DND-41 (cell line): ENCODE results near the gene PRPF6.

Experiments
- ATAC-seq: fragments of 200-7000 bp; cut with Tn5 transposase; 3 replicates; pipeline ENCODE4 v1.9.1; 2021; ENCODE audit warnings: low read depth; ENCODE audit not compliant: insufficient read depth
- DNase-seq: peaks from one replicate; pipeline ENCODE4 v3.0.0-alpha.2; 2020
- H2AFZ ChIP-seq: 2 replicates; pipeline ENCODE4 v1.6.0; 2012; ENCODE audit warnings: low read depth, low read length
- H3K27ac ChIP-seq: 2 replicates; pipeline ENCODE4 v1.5.1; 2012; ENCODE audit warnings: low read length, inconsistent platforms
- H3K27me3 ChIP-seq: fragments of 200-600 bp; sonication (generic); 2 replicates; pipeline ENCODE4 v1.6.0; 2012; ENCODE audit warnings: low read length, mild to moderate bottlenecking, inconsistent platforms; ENCODE audit not compliant: insufficient read depth, poor library complexity
- H3K36me3 ChIP-seq: 2 replicates; pipeline ENCODE4 v1.5.1; 2012; ENCODE audit warnings: low read length, inconsistent platforms; ENCODE audit not compliant: insufficient read depth
- H3K4me1 ChIP-seq: 2 replicates; pipeline ENCODE4 v1.5.1; 2012; ENCODE audit warnings: mild to moderate bottlenecking, low read length; ENCODE audit not compliant: insufficient read depth
- H3K4me2 ChIP-seq: 2 replicates; pipeline ENCODE4 v1.6.0; 2012; ENCODE audit warnings: mild to moderate bottlenecking, moderate library complexity, low read length, inconsistent platforms; ENCODE audit not compliant: insufficient read depth
- H3K4me3 ChIP-seq, 2 experiments: fragments of 200-600 bp in 1 of 2; shearing (Covaris generic) in 1 of 2; 2 replicates each; pipeline ENCODE4 v1.5.1; 2012 to 2016; ENCODE audit warnings: inconsistent platforms in 2 of 2, low read length in 2 of 2, mild to moderate bottlenecking in 2 of 2, low read depth in 1 of 2, moderate library complexity in 1 of 2
- H3K79me2 ChIP-seq: 2 replicates; pipeline ENCODE4 v1.6.0; 2012; ENCODE audit warnings: low read length, inconsistent platforms; ENCODE audit not compliant: insufficient read depth
- H3K9ac ChIP-seq: 2 replicates; pipeline ENCODE4 v1.6.0; 2012; ENCODE audit warnings: low read depth, mild to moderate bottlenecking, inconsistent platforms, low read length, moderate library complexity
- H3K9me3 ChIP-seq: 2 replicates; pipeline ENCODE4 v1.5.1; 2012; ENCODE audit warnings: low read length, moderate library complexity, mild to moderate bottlenecking, inconsistent platforms; ENCODE audit not compliant: insufficient read depth, severe bottlenecking
- H4K20me1 ChIP-seq: 2 replicates; pipeline ENCODE4 v1.6.0; 2012; ENCODE audit warnings: low read length; ENCODE audit not compliant: insufficient read depth
- CTCF ChIP-seq: IDR thresholded peaks from 2 replicates; pipeline ENCODE4 v1.5.1; 2012; ENCODE audit warnings: borderline replicate concordance, low read length, moderate library complexity, mild to moderate bottlenecking; ENCODE audit not compliant: poor library complexity, severe bottlenecking; ENCODE audit errors: extremely low read depth
- EZH2 ChIP-seq: IDR thresholded peaks from 3 replicates; pipeline ENCODE4 v1.6.1; 2012; ENCODE audit warnings: borderline replicate concordance, low read depth, mild to moderate bottlenecking, moderate library complexity, low read length, inconsistent platforms; ENCODE audit not compliant: severe bottlenecking

The PRPF6 gene

DNA sequence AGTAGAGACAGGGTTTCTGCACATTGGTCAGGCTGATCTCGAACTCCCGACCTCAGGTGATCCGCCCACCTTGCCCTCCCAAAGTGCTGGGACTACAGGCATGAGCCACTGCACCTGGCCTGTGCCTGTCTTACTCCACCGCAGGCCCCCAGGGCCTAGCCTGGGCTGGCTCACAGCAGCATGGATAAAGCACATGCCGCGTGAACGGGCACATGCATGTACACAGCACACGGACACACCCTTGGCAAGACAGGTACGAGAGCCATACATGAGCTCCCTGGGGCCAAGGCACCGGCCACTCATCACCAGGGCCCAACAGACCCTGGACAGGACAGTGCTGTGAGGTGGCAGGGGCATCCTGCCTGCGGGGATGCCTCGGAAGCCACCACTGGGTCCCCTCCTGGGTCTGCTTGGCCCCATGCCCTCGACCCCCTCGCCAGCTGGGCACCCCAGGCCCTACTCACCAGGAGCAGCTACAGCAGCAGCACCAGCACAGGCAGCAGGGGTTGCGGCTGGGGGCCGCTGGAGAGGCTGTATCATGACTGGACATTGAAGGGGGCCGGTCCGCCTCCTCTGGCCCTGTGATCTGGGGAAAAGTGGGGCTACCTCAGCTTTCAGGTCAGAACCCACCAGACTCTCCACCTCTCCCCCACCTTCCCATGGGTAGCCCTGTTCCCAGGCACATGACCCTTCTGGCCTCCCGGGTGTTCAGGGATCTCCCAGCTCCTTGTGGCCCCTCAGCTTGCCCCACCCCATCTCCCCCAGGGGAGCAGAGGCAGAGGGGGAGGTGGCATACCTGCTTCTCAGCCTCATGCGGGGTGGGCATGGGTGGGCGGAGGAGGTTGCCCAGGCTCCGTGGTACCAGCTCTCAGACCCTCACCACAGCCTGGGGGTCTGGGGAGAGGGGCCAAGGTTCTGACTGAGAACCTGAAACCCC, 95.4 kb downstream of the PRPF6 start:
- Histone ChIP-seq H2AFZ (no peak overlapping the region), H3K4me1 (peaks cover 23% of the 10 kb centered on the region), H3K9me3 (no peaks in the 10 kb centered on the region), H3K4me2 (no peak overlapping the region), H3K9ac (no peak overlapping the region), H3K36me3 (peaks cover 36% of the 10 kb centered on the region), H3K79me2 (peaks cover 12% of the 10 kb centered on the region), H3K27ac (no peak overlapping the region), H3K27me3 (no peaks in the 10 kb centered on the region), H3K4me3 (no peak overlapping the region), H4K20me1 (peaks cover 29% of the 10 kb centered on the region)
- ATAC-seq = no peak
- no peak for DNase-seq
- TF ChIP-seq CTCF = no peak
- no peak for TF ChIP-seq EZH2

DNA sequence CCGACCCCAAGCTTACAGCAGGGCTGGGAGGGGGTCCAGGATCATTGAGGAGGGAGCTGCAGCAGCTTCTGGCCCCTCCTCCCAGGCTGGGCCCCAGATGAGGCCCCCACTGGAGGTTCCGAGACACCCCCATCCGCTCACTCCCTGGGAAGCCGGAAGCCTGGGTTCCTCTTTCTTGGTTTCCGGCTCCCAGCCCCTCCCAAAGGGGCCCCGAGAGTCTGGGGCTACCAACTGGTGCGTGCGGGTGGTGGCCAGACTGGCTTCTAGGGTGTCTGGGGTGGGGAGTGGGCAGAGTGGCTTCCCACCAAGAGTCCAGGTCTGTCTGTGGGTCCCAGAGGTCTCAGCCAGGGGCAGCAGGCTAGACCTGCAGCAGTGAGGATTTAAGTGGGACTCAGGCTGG, 96.2 kb downstream of the PRPF6 start:
- H3K9ac ChIP-seq = peak overlapping the region; percentile 1; the same call in 1 of the 2 replicates
- peaks cover 23% of the 10 kb centered on the region for H3K4me1 ChIP-seq
- H3K36me3 ChIP-seq = peaks cover 35% of the 10 kb centered on the region
- peaks cover 27% of the 10 kb centered on the region for H4K20me1 ChIP-seq
- H3K4me2 ChIP-seq = no peak overlapping the region
- DNase-seq (peak; percentile 52), ATAC-seq (no peak)
- no peak overlapping the region for H2AFZ ChIP-seq
- TF ChIP-seq EZH2 (no peak), CTCF (no peak)
- H3K79me2 ChIP-seq = peaks cover 12% of the 10 kb centered on the region
- H3K4me3 ChIP-seq = no peak overlapping the region
- H3K27ac ChIP-seq = no peak overlapping the region
- H3K9me3 ChIP-seq = no peaks in the 10 kb centered on the region
- H3K27me3 ChIP-seq = no peaks in the 10 kb centered on the region

DNA sequence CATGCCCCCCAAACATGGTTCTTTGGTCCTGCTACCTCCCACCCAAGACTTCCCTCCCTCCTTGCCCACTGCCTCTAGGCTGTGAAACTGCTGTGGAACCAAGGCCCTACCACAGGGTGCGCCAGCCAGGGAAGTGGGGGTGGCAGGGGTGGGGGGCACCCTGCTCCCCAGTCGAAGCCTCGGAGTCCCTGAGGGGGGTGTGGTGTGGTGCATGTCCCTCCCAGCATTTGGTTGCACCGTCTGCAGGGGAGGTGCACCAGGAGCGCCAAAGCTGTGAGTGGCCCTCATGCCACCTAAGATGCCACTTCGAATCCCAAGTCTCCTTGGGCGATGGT, 96.6 kb downstream of the PRPF6 start:
- peaks cover 12% of the 10 kb centered on the region for H3K79me2 ChIP-seq
- no peak for DNase-seq
- 0 out of 3 replicates have a peak, but pooled peaks have one; percentile 10 for ATAC-seq
- no peak for TF ChIP-seq EZH2
- TF ChIP-seq CTCF = no peak
- 0 out of 2 replicates have a peak overlapping the region, but pooled peaks have one; percentile 92 for H3K4me2 ChIP-seq
- peaks cover 31% of the 10 kb centered on the region for H3K36me3 ChIP-seq
- peaks cover 28% of the 10 kb centered on the region for H4K20me1 ChIP-seq
- H3K9ac ChIP-seq = peak overlapping the region; percentile 1; the same call in 1 of the 2 replicates
- no peak overlapping the region for H3K4me3 ChIP-seq
- H3K27me3 ChIP-seq = no peaks in the 10 kb centered on the region
- peaks cover 23% of the 10 kb centered on the region for H3K4me1 ChIP-seq
- H3K27ac ChIP-seq = no peak overlapping the region
- H3K9me3 ChIP-seq = no peaks in the 10 kb centered on the region
- H2AFZ ChIP-seq = no peak overlapping the region
